OCI-M2 (cell line): ENCODE results near the gene TMC4.
"Not testable (repeated sequence)": the region's sequence is repeated elsewhere in the genome, so short reads cannot be mapped to it uniquely, and the experiment has no call there.

Source experiments
- DNase-seq: peaks from one replicate; lab custom pipeline; 2025; ENCODE audit not compliant: unreplicated experiment; lab: John Stamatoyannopoulos, UW

Gene TMC4, protein sequence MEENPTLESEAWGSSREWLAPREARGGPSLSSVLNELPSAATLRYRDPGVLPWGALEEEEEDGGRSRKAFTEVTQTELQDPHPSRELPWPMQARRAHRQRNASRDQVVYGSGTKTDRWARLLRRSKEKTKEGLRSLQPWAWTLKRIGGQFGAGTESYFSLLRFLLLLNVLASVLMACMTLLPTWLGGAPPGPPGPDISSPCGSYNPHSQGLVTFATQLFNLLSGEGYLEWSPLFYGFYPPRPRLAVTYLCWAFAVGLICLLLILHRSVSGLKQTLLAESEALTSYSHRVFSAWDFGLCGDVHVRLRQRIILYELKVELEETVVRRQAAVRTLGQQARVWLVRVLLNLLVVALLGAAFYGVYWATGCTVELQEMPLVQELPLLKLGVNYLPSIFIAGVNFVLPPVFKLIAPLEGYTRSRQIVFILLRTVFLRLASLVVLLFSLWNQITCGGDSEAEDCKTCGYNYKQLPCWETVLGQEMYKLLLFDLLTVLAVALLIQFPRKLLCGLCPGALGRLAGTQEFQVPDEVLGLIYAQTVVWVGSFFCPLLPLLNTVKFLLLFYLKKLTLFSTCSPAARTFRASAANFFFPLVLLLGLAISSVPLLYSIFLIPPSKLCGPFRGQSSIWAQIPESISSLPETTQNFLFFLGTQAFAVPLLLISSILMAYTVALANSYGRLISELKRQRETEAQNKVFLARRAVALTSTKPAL

DNA sequence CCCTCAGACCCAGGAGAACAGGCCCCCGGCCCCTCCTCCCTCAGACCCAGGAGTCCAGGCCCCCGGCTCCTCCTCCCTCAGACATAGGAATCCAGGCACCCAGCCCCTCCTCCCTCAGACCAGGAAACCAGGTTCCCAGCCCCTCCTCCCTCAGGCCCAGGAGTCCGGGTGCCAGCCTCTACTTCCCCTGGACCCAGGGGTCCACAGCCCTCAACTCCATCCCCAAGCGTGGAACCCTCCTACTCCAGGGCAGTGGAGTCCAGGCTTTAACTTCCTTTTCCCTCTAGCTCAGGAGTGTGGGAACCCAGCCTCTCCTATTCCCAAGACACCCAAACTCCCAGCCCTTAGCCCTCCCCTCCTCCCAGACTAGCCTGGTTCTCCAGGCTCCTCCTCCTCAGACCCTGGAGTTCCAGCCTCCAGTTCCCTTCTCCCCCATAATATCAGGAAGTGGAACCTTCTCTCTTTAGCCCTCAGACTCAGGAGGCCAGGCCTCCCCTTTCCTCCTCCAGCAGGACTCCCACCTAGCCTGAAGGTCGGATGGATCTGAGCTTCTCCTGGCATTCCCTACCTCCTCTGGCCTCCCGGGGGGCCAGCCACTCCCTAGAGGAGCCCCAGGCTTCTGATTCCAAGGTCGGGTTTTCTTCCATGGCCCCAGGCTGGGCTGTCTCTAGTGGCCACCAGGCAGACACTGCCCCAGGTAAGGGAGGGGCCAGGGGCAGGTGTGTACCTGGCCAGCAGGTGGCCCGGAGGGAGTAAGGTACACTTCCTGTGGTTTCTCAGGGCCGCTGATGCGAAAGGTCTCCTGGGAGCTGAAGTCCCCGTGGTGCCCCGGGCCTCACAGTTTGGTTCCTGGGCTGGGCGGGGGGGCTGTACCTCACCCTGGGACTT lies at the start of gene TMC4:
Gene TMC4, minus strand, starts transcription at position 690 of the 888 bp plus-strand sequence. Its CDS starts 43 bp downstream, at position 647.
- no peak for DNase-seq

- not testable (repeated sequence) for DNase-seq
Measured at GRCh38 chr19:54221947-54222346, 49.0 kb upstream of the TMC4 start.

- not testable (repeated sequence) for DNase-seq
Measured at GRCh38 chr19:54219702-54220101, 46.7 kb upstream of the TMC4 start.

- no peak for DNase-seq
Measured at GRCh38 chr19:54218960-54219661, 46.2 kb upstream of the TMC4 start.

- DNase-seq: no peak
Measured at GRCh38 chr19:54218259-54218658, 45.3 kb upstream of the TMC4 start.

- not testable (repeated sequence) for DNase-seq
Measured at GRCh38 chr19:54217517-54218247, 44.7 kb upstream of the TMC4 start.

- no peak for DNase-seq
Measured at GRCh38 chr19:54216869-54217268, 43.9 kb upstream of the TMC4 start.

DNA sequence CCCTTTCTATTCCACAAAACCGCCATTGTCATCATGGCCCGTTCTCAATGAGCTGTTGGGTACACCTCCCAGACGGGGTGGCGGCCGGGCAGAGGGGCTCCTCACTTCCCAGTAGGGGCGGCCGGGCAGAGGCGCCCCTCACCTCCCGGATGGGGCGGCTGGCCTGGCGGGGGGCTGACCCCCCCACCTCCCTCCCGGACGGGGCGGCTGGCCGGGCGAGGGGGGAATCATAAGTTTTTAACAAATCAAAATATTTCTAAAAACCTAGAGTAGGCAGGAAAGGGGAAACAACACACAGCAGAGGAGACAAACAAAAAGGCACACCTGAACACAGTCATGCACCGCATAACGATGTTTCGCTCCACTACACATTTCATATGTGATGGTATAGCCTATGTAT lies 41.8 kb upstream of the TMC4 start:
- DNase-seq: not testable (repeated sequence)

DNA sequence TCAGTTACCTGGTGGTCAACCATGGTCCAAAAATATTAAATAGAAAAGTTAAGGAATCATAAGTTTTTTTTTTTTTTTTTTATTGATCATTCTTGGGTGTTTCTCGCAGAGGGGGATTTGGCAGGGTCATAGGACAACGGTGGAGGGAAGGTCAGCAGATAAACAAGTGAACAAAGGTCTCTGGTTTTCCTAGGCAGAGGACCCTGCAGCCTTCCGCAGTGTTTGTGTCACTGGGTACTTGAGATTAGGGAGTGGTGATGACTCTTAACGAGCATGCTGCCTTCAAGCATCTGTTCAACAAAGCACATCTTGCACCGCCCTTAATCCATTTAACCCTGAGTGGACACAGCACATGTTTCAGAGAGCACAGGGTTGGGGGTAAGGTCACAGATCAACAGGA lies 41.3 kb upstream of the TMC4 start:
- not testable (repeated sequence) for DNase-seq

GRCh38 chr19:54211235-54211634 lies 38.3 kb upstream of the TMC4 start:
- no peak for DNase-seq

DNA sequence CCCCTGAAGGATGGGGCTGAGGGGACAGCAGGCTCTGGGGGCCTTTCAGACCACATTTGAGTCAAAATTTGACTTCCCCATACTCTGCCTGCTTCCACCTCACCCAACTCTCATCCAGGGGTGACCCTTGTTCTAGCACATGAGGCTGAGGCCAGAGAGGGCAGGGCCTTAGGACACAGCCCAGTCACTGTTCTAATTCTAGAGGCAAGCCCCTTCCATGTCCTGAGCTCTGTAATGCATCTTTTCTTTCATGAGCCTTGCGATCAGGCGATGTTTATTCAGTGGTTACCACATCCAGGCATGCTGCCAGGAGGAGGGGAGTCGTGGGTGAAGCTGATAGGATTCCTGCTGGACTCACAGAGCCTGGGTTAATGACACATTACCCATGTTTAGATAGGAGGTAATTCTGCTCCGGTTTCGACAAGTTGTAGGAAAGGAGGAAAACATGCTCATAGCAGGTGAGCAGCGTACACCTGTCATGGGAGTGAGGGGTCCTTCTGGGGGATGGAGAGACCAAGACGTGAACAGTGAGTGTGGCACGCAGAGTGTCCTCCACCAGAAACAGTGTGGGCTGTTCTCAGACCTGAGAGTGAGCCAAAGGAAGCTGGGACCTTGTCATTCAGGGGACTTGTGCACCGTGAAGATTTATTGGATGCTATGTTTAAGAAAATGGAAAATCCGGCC lies 37.0 kb upstream of the TMC4 start:
- peak; percentile 25 for DNase-seq

- DNase-seq: no peak
Measured at GRCh38 chr19:54209058-54209810, 36.3 kb upstream of the TMC4 start.

DNA sequence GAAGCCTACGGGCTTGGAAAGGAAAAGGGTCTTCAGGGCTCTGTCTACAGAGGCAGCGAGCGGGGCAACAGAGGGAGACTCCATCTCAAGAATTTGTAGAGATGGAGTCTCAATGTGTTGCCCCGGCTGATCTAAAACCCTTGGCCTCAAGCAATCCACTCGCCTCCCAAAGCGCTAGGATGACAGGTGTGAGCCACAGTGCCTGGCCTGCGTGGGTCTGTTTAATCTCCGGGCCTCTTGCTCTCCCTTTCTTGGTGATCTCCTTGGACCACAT lies 35.8 kb upstream of the TMC4 start:
- no peak for DNase-seq

- peak; percentile 94 for DNase-seq
Measured at GRCh38 chr19:54207983-54208783, 35.2 kb upstream of the TMC4 start.

DNA sequence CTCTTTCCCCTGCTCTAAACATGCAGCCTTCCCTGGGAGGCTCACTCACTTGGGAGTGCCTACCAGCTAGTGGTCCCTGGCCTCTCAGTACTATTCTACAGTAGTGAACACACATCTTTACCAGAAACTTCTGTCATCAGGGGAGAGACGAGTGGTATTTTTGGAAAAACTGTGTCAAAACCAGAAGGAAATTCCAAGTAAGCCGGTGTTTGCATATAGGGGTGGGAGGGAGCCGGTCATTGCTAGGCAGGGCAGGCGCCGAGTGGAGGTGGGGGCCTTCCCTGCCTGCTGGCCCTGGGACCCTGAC lies 34.7 kb upstream of the TMC4 start:
- no peak for DNase-seq

- DNase-seq: not testable (repeated sequence)
Measured at GRCh38 chr19:54207193-54207592, 34.2 kb upstream of the TMC4 start.

- DNase-seq: no peak
Measured at GRCh38 chr19:54206831-54207177, 33.8 kb upstream of the TMC4 start.

DNA sequence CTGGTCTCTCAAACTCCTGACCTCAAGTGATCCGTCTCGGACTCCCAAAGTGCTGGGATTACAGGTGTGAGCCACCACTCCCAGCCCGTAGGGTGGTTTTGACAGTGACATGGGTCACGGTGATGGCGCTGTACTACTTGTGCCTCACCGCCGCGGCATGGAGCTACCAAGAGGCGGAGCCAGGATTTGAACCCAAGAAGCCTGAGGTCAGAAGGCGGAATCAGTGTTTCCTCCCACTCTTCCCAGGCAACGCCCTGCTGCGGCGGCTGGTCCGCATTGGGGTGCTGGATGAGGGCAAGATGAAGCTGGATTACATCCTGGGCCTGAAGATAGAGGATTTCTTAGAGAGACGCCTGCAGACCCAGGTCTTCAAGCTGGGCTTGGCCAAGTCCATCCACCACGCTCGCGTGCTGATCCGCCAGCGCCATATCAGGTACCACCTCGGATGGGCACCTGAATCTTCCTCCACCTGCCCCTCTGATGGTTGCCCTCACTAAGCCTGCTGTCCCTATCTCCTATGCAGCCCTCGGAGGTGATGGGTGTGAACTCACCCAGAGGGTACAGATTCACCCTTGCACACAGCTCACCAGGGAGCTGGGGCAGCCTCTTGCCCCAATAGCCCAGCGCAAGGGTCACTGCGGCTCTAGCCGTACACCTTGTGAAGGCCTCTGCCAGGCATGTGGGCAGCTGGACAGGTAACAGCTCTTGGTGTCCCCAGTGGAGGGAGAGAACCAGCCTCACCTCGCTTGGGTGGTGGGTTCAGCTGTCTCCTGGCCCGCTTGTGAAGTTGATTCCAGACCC lies 33.3 kb upstream of the TMC4 start:
- no peak for DNase-seq
